Endothelial cell of umbilical vein (primary cell): Measurements from ENCODE around the gene CFAP77. TPM values are rescaled to one million over a fixed set of nuclear protein-coding genes. Genes with fewer than 3 reads are reported as not detected.

Source experiments
- BruUV-seq: library from RNA; stranded (reverse); fragments of 400-500 nt; replicated peaks from 2 replicates; lab custom pipeline; 2021; lab: Mats Ljungman, UMichigan
- CTCF ChIA-PET: fragments of 300-600, 350-600 bp; sonication (Branson Sonifier 250); formaldehyde crosslinking; loops from one replicate; lab custom pipeline; 2021; ENCODE audit warnings: antibody characterized with exemption, inconsistent platforms; lab: Charles Lee
- POLR2A ChIA-PET: fragments of 300-600, 350-600 bp; sonication (Branson Sonifier 250); formaldehyde crosslinking; loops from one replicate; lab custom pipeline; 2021; ENCODE audit warnings: antibody characterized with exemption, inconsistent platforms; lab: Charles Lee
- DNase-seq: peaks from one replicate; pipeline ENCODE4 v3.0.0-alpha.2; 2011; ENCODE audit warnings: low read depth, low spot score
- FAIRE-seq: peaks from 2 replicates; lab custom pipeline; 2011; peaks lifted over from hg19 to GRCh38; lab: Jason Lieb, UNC
- H2AFZ ChIP-seq: 2 replicates; pipeline ENCODE4 v1.6.0; 2012; ENCODE audit warnings: low read depth, low read length, control low read depth, inconsistent platforms
- H3K27ac ChIP-seq: 2 replicates; pipeline ENCODE4 v1.5.1; 2011; ENCODE audit warnings: low read depth, mild to moderate bottlenecking, control low read depth, low read length, moderate library complexity; ENCODE audit not compliant: insufficient read depth
- H3K27me3 ChIP-seq, 2 experiments: 2 replicates each; pipeline versions ENCODE4 v1.6.0 to v1.6.1; 2011; ENCODE audit warnings: low read length in 2 of 2, mixed read lengths in 1 of 2; ENCODE audit not compliant: control insufficient read depth in 2 of 2, insufficient read depth in 2 of 2
- H3K36me3 ChIP-seq, 2 experiments: 2 replicates in 1 of 2; 3 replicates in 1 of 2; pipeline ENCODE4 v1.5.1; 2011; ENCODE audit warnings: low read length in 2 of 2, mild to moderate bottlenecking in 1 of 2, moderate library complexity in 1 of 2; ENCODE audit not compliant: control insufficient read depth in 2 of 2, insufficient read depth in 2 of 2; ENCODE audit errors: extremely low read depth in 1 of 2
- H3K4me1 ChIP-seq: 3 replicates; pipeline ENCODE4 v1.5.1; 2011; ENCODE audit warnings: mild to moderate bottlenecking, low read length; ENCODE audit not compliant: control insufficient read depth, insufficient read depth; ENCODE audit errors: extremely low read depth
- H3K4me2 ChIP-seq: 2 replicates; pipeline ENCODE4 v1.6.1; 2011; ENCODE audit warnings: low read length, control low read depth, mixed read lengths; ENCODE audit not compliant: insufficient read depth
- H3K4me3 ChIP-seq, 3 experiments: fragments of 200-600 bp in 1 of 3; sonication (generic), shearing (Covaris generic) in 1 of 3; replicated peaks in 1 of 3; 2 replicates each; pipeline ENCODE4 v1.5.1; 2011 to 2016; ENCODE audit warnings: control low read depth in 3 of 3, low read length in 3 of 3, mild to moderate bottlenecking in 2 of 3, inconsistent platforms in 1 of 3, low read depth in 1 of 3, moderate library complexity in 1 of 3; ENCODE audit not compliant: insufficient read depth in 1 of 3
- H3K79me2 ChIP-seq: 2 replicates; pipeline ENCODE4 v1.6.0; 2012; ENCODE audit warnings: low read length, inconsistent platforms; ENCODE audit not compliant: control insufficient read depth, insufficient read depth
- H3K9ac ChIP-seq: replicated peaks from 2 replicates; pipeline ENCODE3; 2011; ENCODE audit warnings: low read length, control low read depth; ENCODE audit not compliant: insufficient read depth; ENCODE audit errors: extremely low read depth
- H3K9me1 ChIP-seq: replicated peaks from 3 replicates; pipeline ENCODE4 v1.6.0; 2011; ENCODE audit warnings: mild to moderate bottlenecking, low read length; ENCODE audit not compliant: control insufficient read depth, insufficient read depth; ENCODE audit errors: extremely low read depth
- H3K9me3 ChIP-seq: replicated peaks from 2 replicates; pipeline ENCODE4 v1.5.1; 2012; ENCODE audit warnings: low read length, inconsistent platforms; ENCODE audit not compliant: control insufficient read depth, insufficient read depth
- H4K20me1 ChIP-seq: replicated peaks from 2 replicates; pipeline ENCODE3; 2011; ENCODE audit warnings: mild to moderate bottlenecking, low read length; ENCODE audit not compliant: control insufficient read depth, insufficient read depth; ENCODE audit errors: extremely low read depth
- EZH2 ChIP-seq: IDR thresholded peaks from 2 replicates; pipeline ENCODE4 v1.6.1; 2012; ENCODE audit warnings: borderline replicate concordance, low read depth, mild to moderate bottlenecking, moderate library complexity, low read length, inconsistent platforms; ENCODE audit not compliant: severe bottlenecking
- FOS ChIP-seq: IDR thresholded peaks from 2 replicates; pipeline ENCODE4 v1.6.1; 2011; ENCODE audit warnings: mild to moderate bottlenecking, low read length, moderate library complexity, borderline replicate concordance; ENCODE audit not compliant: insufficient read depth
- GATA2 ChIP-seq: IDR thresholded peaks from 2 replicates; pipeline ENCODE4 v1.7.0; 2011; ENCODE audit warnings: low read depth, mild to moderate bottlenecking, moderate library complexity, mixed read lengths, low read length; ENCODE audit not compliant: insufficient read length, insufficient read depth
- JUN ChIP-seq: IDR thresholded peaks from 2 replicates; pipeline ENCODE4 v1.6.1; 2011; ENCODE audit warnings: borderline replicate concordance, low read depth; ENCODE audit not compliant: insufficient read length, insufficient read depth
- MYC ChIP-seq: IDR thresholded peaks from one replicate; pipeline ENCODE4 v1.6.1; 2011; ENCODE audit warnings: mild to moderate bottlenecking, low read depth, low read length
- POLR2A ChIP-seq: IDR thresholded peaks from 2 replicates; pipeline ENCODE4 v1.6.1; 2012; ENCODE audit warnings: low read depth, mild to moderate bottlenecking, control low read depth, low read length
- POLR2AphosphoS5 ChIP-seq: IDR thresholded peaks from 2 replicates; pipeline ENCODE4 v1.6.1; 2012; ENCODE audit warnings: low read depth, mild to moderate bottlenecking, control low read depth, low read length, moderate library complexity; ENCODE audit not compliant: insufficient read depth
- dilution Hi-C: fragments of 300-500 bp; cut with MboI; formaldehyde crosslinking; loops from one replicate; pipeline ENCODE4 v1.15.0; 2019; ENCODE audit warnings: low sequenced_read_pairs; ENCODE audit not compliant: extremely low pct_ligation_motif_present
- intact Hi-C: fragments of 100-400 bp; cut with micrococcal nuclease; formaldehyde crosslinking; loops from one replicate; pipeline ENCODE4 v1.10.0; 2022
- polyA plus RNA-seq, 4 experiments: library from polyadenylated mRNA; depleted of rRNA in 3 of 4; stranded (reverse) in 3 of 4; unstranded in 1 of 4; fragments of >200 nt; gene quantifications; 2 replicates each; pipeline versions ENCODE4 v1.2.1 to v1.2.3, GENCODE V29; 2011 to 2012; ENCODE audit warnings: missing spikeins in 1 of 4
- total RNA-seq: library from RNA; stranded (reverse); gene quantifications from 2 replicates; pipeline ENCODE4 v1.2.3, GENCODE V29; 2021
- TF ChIP-seq, protein P1 (sequence below): IDR thresholded peaks from 2 replicates; pipeline ENCODE4 v1.6.1; 2011; ENCODE audit not compliant: insufficient read depth, insufficient read length
- TF ChIP-seq, protein P2 (sequence below), 2 donors: IDR thresholded peaks; 1 replicate in 1 of 2; 2 replicates in 1 of 2; pipeline ENCODE4 v1.5.1; 2011; ENCODE audit warnings: low read length in 2 of 2, mild to moderate bottlenecking in 2 of 2, moderate library complexity in 2 of 2, control low read depth in 1 of 2, inconsistent platforms in 1 of 2, low read depth in 1 of 2; ENCODE audit not compliant: insufficient read depth in 1 of 2; ENCODE audit errors: extremely low read depth in 1 of 2

Gene CFAP77
- total and polyA plus RNA-seq, 2 donors (not counting 3 experiments of a cell fraction or from before 2014, with no cell fraction given) = not detected

DNA sequence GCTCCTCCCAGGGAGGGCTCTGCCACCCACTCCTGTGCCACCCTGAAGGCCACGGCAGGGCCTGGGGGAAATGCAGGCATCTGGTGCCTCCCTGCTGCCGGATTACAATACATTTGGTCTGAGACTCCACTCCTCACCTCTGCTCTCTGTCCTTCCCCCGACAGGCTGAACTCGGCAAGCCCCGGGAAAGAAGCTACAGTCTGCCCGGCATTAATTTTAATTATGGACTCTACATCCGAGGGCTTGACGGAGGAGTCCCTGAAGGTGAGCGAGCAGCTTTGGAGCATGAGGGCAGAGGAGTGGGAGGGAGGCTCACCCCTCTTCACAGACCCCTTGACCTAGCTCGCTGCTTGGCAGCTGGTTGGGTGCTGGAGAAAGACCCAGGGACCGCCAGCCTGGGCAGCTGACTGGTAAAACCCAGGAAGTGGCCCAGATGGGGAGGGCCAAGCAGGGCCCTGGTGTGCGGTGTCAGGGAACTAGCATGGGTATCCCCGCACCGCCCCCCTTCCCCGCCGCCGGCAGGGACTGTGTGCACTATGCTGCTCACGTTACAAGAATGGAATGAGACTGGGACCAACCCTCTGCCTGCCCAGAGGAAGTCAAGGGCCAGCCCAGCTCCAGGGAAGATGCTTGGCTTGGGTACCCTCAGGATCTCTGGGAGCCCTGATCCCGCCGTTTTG lies 88.7 kb downstream of the CFAP77 start:
- Histone ChIP-seq H3K79me2 (no peaks in the 10 kb centered on the region), H3K9me3 (no peaks in the 10 kb centered on the region), H3K9ac (no peak overlapping the region), H3K36me3 (no peaks in the 10 kb centered on the region), H3K9me1 (no peaks in the 10 kb centered on the region), H3K4me1 (no peaks in the 10 kb centered on the region), H3K27me3 (no peaks in the 10 kb centered on the region), H4K20me1 (no peaks in the 10 kb centered on the region), H3K4me2 (no peak overlapping the region), H3K4me3 (no peak overlapping the region), H3K27ac (no peak overlapping the region), H2AFZ (no peak overlapping the region)
- TF ChIP-seq, protein P1, sequence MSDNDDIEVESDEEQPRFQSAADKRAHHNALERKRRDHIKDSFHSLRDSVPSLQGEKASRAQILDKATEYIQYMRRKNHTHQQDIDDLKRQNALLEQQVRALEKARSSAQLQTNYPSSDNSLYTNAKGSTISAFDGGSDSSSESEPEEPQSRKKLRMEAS = no peak
- TF ChIP-seq POLR2A (no peak), POLR2AphosphoS5 (no peak), JUN (no peak), FOS (no peak), EZH2 (no peak), GATA2 (no peak), MYC (no peak)
- TF ChIP-seq, protein P2, sequence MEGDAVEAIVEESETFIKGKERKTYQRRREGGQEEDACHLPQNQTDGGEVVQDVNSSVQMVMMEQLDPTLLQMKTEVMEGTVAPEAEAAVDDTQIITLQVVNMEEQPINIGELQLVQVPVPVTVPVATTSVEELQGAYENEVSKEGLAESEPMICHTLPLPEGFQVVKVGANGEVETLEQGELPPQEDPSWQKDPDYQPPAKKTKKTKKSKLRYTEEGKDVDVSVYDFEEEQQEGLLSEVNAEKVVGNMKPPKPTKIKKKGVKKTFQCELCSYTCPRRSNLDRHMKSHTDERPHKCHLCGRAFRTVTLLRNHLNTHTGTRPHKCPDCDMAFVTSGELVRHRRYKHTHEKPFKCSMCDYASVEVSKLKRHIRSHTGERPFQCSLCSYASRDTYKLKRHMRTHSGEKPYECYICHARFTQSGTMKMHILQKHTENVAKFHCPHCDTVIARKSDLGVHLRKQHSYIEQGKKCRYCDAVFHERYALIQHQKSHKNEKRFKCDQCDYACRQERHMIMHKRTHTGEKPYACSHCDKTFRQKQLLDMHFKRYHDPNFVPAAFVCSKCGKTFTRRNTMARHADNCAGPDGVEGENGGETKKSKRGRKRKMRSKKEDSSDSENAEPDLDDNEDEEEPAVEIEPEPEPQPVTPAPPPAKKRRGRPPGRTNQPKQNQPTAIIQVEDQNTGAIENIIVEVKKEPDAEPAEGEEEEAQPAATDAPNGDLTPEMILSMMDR (IDR thresholded peaks at IDR 0.05; ENCODE audit: extremely low read depth in 1 of 2, insufficient read depth in 1 of 2, low read depth in 1 of 2, low read length in 2 of 2) = no peak
- no TSS peak for BruUV-seq
- dilution Hi-C loops (no loop called here), intact Hi-C loops (no loop called here)
- DNase-seq = no peak
- ChIA-PET POLR2A (no interaction called here), CTCF (interaction anchor here (0.8 to 2.0 kb wide), 4 partner anchors 8 to 84 kb away, joined by 3 to 6 read pairs (median 4); no protein-coding TSS in a partner anchor)
- FAIRE-seq = no peak
